ENCODE data around the gene EN2.

Gene EN2

GRCh38 chr7:155489158-155489840, 31.4 kb downstream of the EN2 start:
- H3K4me1 ChIP-seq (ENCODE audit: control insufficient read depth, insufficient read depth, low read length) = peaks cover 18% of the 10 kb centered on the region
- H3K4me3 ChIP-seq (ENCODE audit: low read length) = no peak overlapping the region
- peaks cover 59% of the 10 kb centered on the region for H3K27me3 ChIP-seq (ENCODE audit: control insufficient read depth, insufficient read depth, low read length)

GRCh38 chr7:155489862-155490696, 32.1 kb downstream of the EN2 start:
- Histone ChIP-seq H3K4me3 (ENCODE audit: low read length) (peak overlapping the region; percentile 31), H3K36me3 (ENCODE audit: control insufficient read depth, insufficient read depth, low read length) (no peaks in the 10 kb centered on the region), H3K27me3 (ENCODE audit: control insufficient read depth, insufficient read depth, low read length) (peaks cover 51% of the 10 kb centered on the region), H3K9ac (ENCODE audit: low read length) (peak overlapping the region; percentile 14), H3K4me1 (ENCODE audit: control insufficient read depth, insufficient read depth, low read length) (peaks cover 18% of the 10 kb centered on the region), H3K9me3 (ENCODE audit: control insufficient read depth, low read length) (no peaks in the 10 kb centered on the region)

More at GRCh38 chr7:155489158-155489840, 31.4 kb downstream of the EN2 start:
- Histone ChIP-seq H3K9me3 (ENCODE audit: control insufficient read depth, low read length) (no peaks in the 10 kb centered on the region), H3K36me3 (ENCODE audit: control insufficient read depth, insufficient read depth, low read length) (no peaks in the 10 kb centered on the region), H3K9ac (ENCODE audit: low read length) (no peak overlapping the region)

GRCh38 chr7:155490697-155491628, 33.0 kb downstream of the EN2 start:
- H3K36me3 ChIP-seq (ENCODE audit: control insufficient read depth, insufficient read depth, low read length) = no peaks in the 10 kb centered on the region
- H3K9me3 ChIP-seq (ENCODE audit: control insufficient read depth, low read length) = no peaks in the 10 kb centered on the region
- H3K4me3 ChIP-seq (ENCODE audit: low read length) = peak overlapping the region; percentile 31
- peaks cover 18% of the 10 kb centered on the region for H3K4me1 ChIP-seq (ENCODE audit: control insufficient read depth, insufficient read depth, low read length)
- H3K27me3 ChIP-seq (ENCODE audit: control insufficient read depth, insufficient read depth, low read length) = peaks cover 48% of the 10 kb centered on the region
- H3K9ac ChIP-seq (ENCODE audit: low read length) = peak overlapping the region; percentile 14

- Histone ChIP-seq H3K9me3 (ENCODE audit: control insufficient read depth, low read length) (no peaks in the 10 kb centered on the region), H3K4me1 (ENCODE audit: control insufficient read depth, insufficient read depth, low read length) (peaks cover 18% of the 10 kb centered on the region), H3K4me3 (ENCODE audit: low read length) (no peak overlapping the region), H3K9ac (ENCODE audit: low read length) (no peak overlapping the region), H3K36me3 (ENCODE audit: control insufficient read depth, insufficient read depth, low read length) (no peaks in the 10 kb centered on the region), H3K27me3 (ENCODE audit: control insufficient read depth, insufficient read depth, low read length) (peaks cover 49% of the 10 kb centered on the region)
Measured at GRCh38 chr7:155491812-155492211, 33.9 kb downstream of the EN2 start.

GRCh38 chr7:155493744-155494538, 36.0 kb downstream of the EN2 start:
- Histone ChIP-seq H3K4me3 (ENCODE audit: low read length) (no peak overlapping the region), H3K36me3 (ENCODE audit: control insufficient read depth, insufficient read depth, low read length) (no peaks in the 10 kb centered on the region)

GRCh38 chr7:155494551-155494950, 36.6 kb downstream of the EN2 start:
- Histone ChIP-seq H3K9ac (ENCODE audit: low read length) (no peak overlapping the region), H3K36me3 (ENCODE audit: control insufficient read depth, insufficient read depth, low read length) (no peaks in the 10 kb centered on the region), H3K27me3 (ENCODE audit: control insufficient read depth, insufficient read depth, low read length) (peaks cover 60% of the 10 kb centered on the region), H3K4me3 (ENCODE audit: low read length) (no peak overlapping the region), H3K4me1 (ENCODE audit: control insufficient read depth, insufficient read depth, low read length) (peaks cover 18% of the 10 kb centered on the region), H3K9me3 (ENCODE audit: control insufficient read depth, low read length) (no peaks in the 10 kb centered on the region)

More at GRCh38 chr7:155493744-155494538, 36.0 kb downstream of the EN2 start:
- H3K4me1 ChIP-seq (ENCODE audit: control insufficient read depth, insufficient read depth, low read length) = peaks cover 18% of the 10 kb centered on the region
- H3K9me3 ChIP-seq (ENCODE audit: control insufficient read depth, low read length) = no peaks in the 10 kb centered on the region
- no peak overlapping the region for H3K9ac ChIP-seq (ENCODE audit: low read length)
- H3K27me3 ChIP-seq (ENCODE audit: control insufficient read depth, insufficient read depth, low read length) = peaks cover 60% of the 10 kb centered on the region

- H3K9ac ChIP-seq (ENCODE audit: low read length) = no peak overlapping the region
- peaks cover 55% of the 10 kb centered on the region for H3K27me3 ChIP-seq (ENCODE audit: control insufficient read depth, insufficient read depth, low read length)
- no peaks in the 10 kb centered on the region for H3K9me3 ChIP-seq (ENCODE audit: control insufficient read depth, low read length)
- H3K36me3 ChIP-seq (ENCODE audit: control insufficient read depth, insufficient read depth, low read length) = no peaks in the 10 kb centered on the region
- no peak overlapping the region for H3K4me3 ChIP-seq (ENCODE audit: low read length)
- peaks cover 11% of the 10 kb centered on the region for H3K4me1 ChIP-seq (ENCODE audit: control insufficient read depth, insufficient read depth, low read length)
Measured at GRCh38 chr7:155495440-155496248, 37.7 kb downstream of the EN2 start.

GRCh38 chr7:155496267-155497005, 38.5 kb downstream of the EN2 start:
- no peaks in the 10 kb centered on the region for H3K9me3 ChIP-seq (ENCODE audit: control insufficient read depth, low read length)
- H3K4me1 ChIP-seq (ENCODE audit: control insufficient read depth, insufficient read depth, low read length) = peaks cover 3% of the 10 kb centered on the region
- H3K36me3 ChIP-seq (ENCODE audit: control insufficient read depth, insufficient read depth, low read length) = no peaks in the 10 kb centered on the region
- no peak overlapping the region for H3K4me3 ChIP-seq (ENCODE audit: low read length)
- H3K9ac ChIP-seq (ENCODE audit: low read length) = no peak overlapping the region
- peaks cover 56% of the 10 kb centered on the region for H3K27me3 ChIP-seq (ENCODE audit: control insufficient read depth, insufficient read depth, low read length)

GRCh38 chr7:155497149-155497901, 39.4 kb downstream of the EN2 start:
- no peaks in the 10 kb centered on the region for H3K36me3 ChIP-seq (ENCODE audit: control insufficient read depth, insufficient read depth, low read length)
- peaks cover 48% of the 10 kb centered on the region for H3K27me3 ChIP-seq (ENCODE audit: control insufficient read depth, insufficient read depth, low read length)
- H3K9ac ChIP-seq (ENCODE audit: low read length) = no peak overlapping the region
- H3K4me1 ChIP-seq (ENCODE audit: control insufficient read depth, insufficient read depth, low read length) = no peaks in the 10 kb centered on the region
- H3K9me3 ChIP-seq (ENCODE audit: control insufficient read depth, low read length) = no peaks in the 10 kb centered on the region
- H3K4me3 ChIP-seq (ENCODE audit: low read length) = no peak overlapping the region

GRCh38 chr7:155505422-155505793, 47.5 kb downstream of the EN2 start:
- peaks cover 75% of the 10 kb centered on the region for H3K27me3 ChIP-seq (ENCODE audit: control insufficient read depth, insufficient read depth, low read length)
- no peaks in the 10 kb centered on the region for H3K36me3 ChIP-seq (ENCODE audit: control insufficient read depth, insufficient read depth, low read length)
- H3K9ac ChIP-seq (ENCODE audit: low read length) = no peak overlapping the region
- H3K9me3 ChIP-seq (ENCODE audit: control insufficient read depth, low read length) = no peaks in the 10 kb centered on the region
- H3K4me3 ChIP-seq (ENCODE audit: low read length) = no peak overlapping the region
- no peaks in the 10 kb centered on the region for H3K4me1 ChIP-seq (ENCODE audit: control insufficient read depth, insufficient read depth, low read length)
